HepG2 (cell line): ENCODE results near the gene ATAD3A. TPM values are rescaled to one million over a fixed set of nuclear protein-coding genes. Genes with fewer than 3 reads are reported as not detected.

ENCODE experiments used
- CCAR2 ChIP-seq: fragments of 200-400 bp; formaldehyde crosslinking; optimal IDR thresholded peaks from 2 replicates; pipeline ENCODE3; 2018; ENCODE audit warnings: low read depth, mild to moderate bottlenecking, low read length, moderate library complexity
- CENPT ChIP-seq: sonication (generic); formaldehyde crosslinking; IDR thresholded peaks from 2 replicates; pipeline ENCODE4 v1.8.0; 2022; ENCODE audit warnings: low read depth, mild to moderate bottlenecking, moderate library complexity, missing genetic modification reagents
- GFI1 ChIP-seq: sonication (generic); formaldehyde crosslinking; IDR thresholded peaks from 2 replicates; pipeline ENCODE4 v1.5.0; 2020; ENCODE audit warnings: missing genetic modification reagents, mild to moderate bottlenecking, borderline replicate concordance
- IRX3 ChIP-seq: sonication (generic); formaldehyde crosslinking; IDR thresholded peaks from 2 replicates; pipeline ENCODE4 v1.8.1; 2023; ENCODE audit warnings: mild to moderate bottlenecking, low read depth, missing genetic modification reagents, borderline replicate concordance
- KDM4B ChIP-seq: sonication (generic); formaldehyde crosslinking; IDR thresholded peaks from 2 replicates; pipeline ENCODE4 v1.4.0; 2020; ENCODE audit warnings: missing genetic modification reagents
- NONO ChIP-seq, 2 experiments: fragments of 450-650 bp in 1 of 2; sonication (generic) in 1 of 2; formaldehyde crosslinking in 1 of 2; IDR thresholded peaks in 1 of 2; conservative IDR thresholded peaks in 1 of 2; 2 replicates each; pipeline versions ENCODE4 v1.6.1 to v1.8.0; 2017 to 2022; ENCODE audit warnings: mild to moderate bottlenecking in 1 of 2, missing genetic modification reagents in 1 of 2, moderate library complexity in 1 of 2
- RARA ChIP-seq: IDR thresholded peaks from 2 replicates; pipeline ENCODE4 v1.6.1; 2016; ENCODE audit warnings: missing genetic modification reagents, missing compliant biosample characterization
- SIN3B ChIP-seq: fragments of 150-350 bp; IDR thresholded peaks from 2 replicates; pipeline ENCODE4 v1.6.1; 2014; ENCODE audit warnings: low read length
- SOX13 ChIP-seq, 3 experiments: fragments of 450-650 bp in 1 of 3; sonication (generic) in 1 of 3; formaldehyde crosslinking in 1 of 3; IDR thresholded peaks in 2 of 3; conservative IDR thresholded peaks in 1 of 3; 2 replicates each; pipeline versions ENCODE4 v1.5.0 to v1.6.1; 2016 to 2020; ENCODE audit warnings: antibody characterized with exemption in 1 of 3, mild to moderate bottlenecking in 1 of 3, missing compliant biosample characterization in 1 of 3, missing genetic modification reagents in 1 of 3, moderate library complexity in 1 of 3
- TP53 ChIP-seq: sonication (generic); formaldehyde crosslinking; conservative IDR thresholded peaks from 2 replicates; pipeline ENCODE4 v1.4.0; 2020; ENCODE audit warnings: missing genetic modification reagents
- ZBTB7A ChIP-seq: sonication (generic); formaldehyde crosslinking; IDR thresholded peaks from 2 replicates; pipeline ENCODE4 v1.8.0; 2022; ENCODE audit warnings: mild to moderate bottlenecking, missing genetic modification reagents
- ZFP37 ChIP-seq: sonication (generic); formaldehyde crosslinking; IDR thresholded peaks from 2 replicates; pipeline ENCODE4 v1.4.0; 2020; ENCODE audit warnings: missing genetic modification reagents, borderline replicate concordance
- ZMYM4 ChIP-seq: sonication (generic); formaldehyde crosslinking; IDR thresholded peaks from 2 replicates; pipeline ENCODE4 v1.8.1; 2023; ENCODE audit warnings: mild to moderate bottlenecking, missing genetic modification reagents
- ZNF264 ChIP-seq: sonication (generic); formaldehyde crosslinking; IDR thresholded peaks from 2 replicates; pipeline ENCODE4 v1.4.0; 2020; ENCODE audit warnings: missing genetic modification reagents
- ZNF878 ChIP-seq: sonication (generic); formaldehyde crosslinking; IDR thresholded peaks from 2 replicates; pipeline ENCODE4 v1.8.1; 2023; ENCODE audit warnings: mild to moderate bottlenecking, missing genetic modification reagents, moderate library complexity
- polyA plus RNA-seq, 8 experiments: library from polyadenylated mRNA; depleted of rRNA in 3 of 8; stranded (reverse) in 7 of 8; unstranded in 1 of 8; fragments of >200 nt; fragmentation: Illumina TruSeq in 4 of 8; extraction: Trizol in 4 of 8; gene quantifications; 2 replicates each; pipeline versions ENCODE4 v1.2.1 to v1.2.3, GENCODE V29; 2011 to 2016; ENCODE audit warnings: low read depth in 4 of 8, missing spikeins in 1 of 8, mixed read lengths in 1 of 8; ENCODE audit not compliant: insufficient read depth in 1 of 8
- total RNA-seq, 5 experiments: library from RNA; depleted of rRNA; stranded (reverse); fragments of >200 nt; fragmentation: Illumina TruSeq; extraction: Trizol; gene quantifications; 2 replicates each; pipeline ENCODE4 v1.2.3, GENCODE V29; 2016; ENCODE audit warnings: low read depth in 1 of 5
- TF ChIP-seq, protein P1 (sequence below): sonication (generic); formaldehyde crosslinking; IDR thresholded peaks from 2 replicates; pipeline ENCODE4 v1.5.0; 2020; ENCODE audit warnings: missing genetic modification reagents
- TF ChIP-seq, protein P2 (sequence below), 2 experiments: fragments of 450-650 bp in 1 of 2; sonication (generic) in 1 of 2; formaldehyde crosslinking in 1 of 2; IDR thresholded peaks; 2 replicates each; pipeline versions ENCODE4 v1.6.1 to v1.8.0; 2016 to 2022; ENCODE audit warnings: antibody characterized with exemption in 1 of 2, mild to moderate bottlenecking in 1 of 2, missing genetic modification reagents in 1 of 2

The ATAD3A gene
- total and polyA plus RNA-seq, 2 of the 13 experiments (the other 11 are each of a cell fraction or from before 2014, with no cell fraction given): 10.6 to 49.0 TPM

DNA sequence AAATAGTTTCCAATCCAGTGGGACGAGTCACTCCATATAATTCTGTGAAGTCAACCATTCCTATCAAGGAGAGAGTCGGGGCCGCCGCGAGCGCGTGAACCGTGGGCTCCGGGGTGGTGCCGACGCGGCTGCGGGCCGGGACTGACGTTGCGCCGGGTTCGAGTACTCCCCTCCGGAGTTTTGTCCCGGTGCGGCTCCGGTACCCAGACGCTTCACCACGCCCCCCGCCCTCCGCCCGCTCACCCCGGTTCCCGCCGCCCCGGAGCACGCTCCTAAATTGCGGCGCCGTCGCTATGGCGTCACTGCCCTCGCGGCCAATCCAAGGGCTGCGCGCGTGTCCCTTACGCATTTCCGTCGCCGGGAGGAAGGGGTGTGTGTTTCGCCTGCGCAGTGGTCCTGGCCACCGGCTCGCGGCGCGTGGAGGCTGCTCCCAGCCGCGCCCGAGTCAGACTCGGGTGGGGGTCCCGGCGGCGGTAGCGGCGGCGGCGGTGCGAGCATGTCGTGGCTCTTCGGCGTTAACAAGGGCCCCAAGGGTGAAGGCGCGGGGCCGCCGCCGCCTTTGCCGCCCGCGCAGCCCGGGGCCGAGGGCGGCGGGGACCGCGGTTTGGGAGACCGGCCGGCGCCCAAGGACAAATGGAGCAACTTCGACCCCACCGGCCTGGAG lies 40.4 kb upstream of the ATAD3A start, which contains the start of gene ATAD3B (continued):
- no peak for TF ChIP-seq SOX13 (IDR thresholded peaks at IDR 0.05)
- TF ChIP-seq SOX13 (CRISPR knock-in tag; conservative IDR thresholded peaks at IDR 0.05 in 1 of 2, IDR thresholded peaks at IDR 0.05 in 1 of 2): peak in 1 of 2 experiments; percentile 37; a peak in 1 of 4 replicates
- no peak for TF ChIP-seq CCAR2
- TF ChIP-seq SIN3B: peak; percentile 78
- TF ChIP-seq CENPT (CRISPR knock-in tag): no peak
- TF ChIP-seq, protein P1, sequence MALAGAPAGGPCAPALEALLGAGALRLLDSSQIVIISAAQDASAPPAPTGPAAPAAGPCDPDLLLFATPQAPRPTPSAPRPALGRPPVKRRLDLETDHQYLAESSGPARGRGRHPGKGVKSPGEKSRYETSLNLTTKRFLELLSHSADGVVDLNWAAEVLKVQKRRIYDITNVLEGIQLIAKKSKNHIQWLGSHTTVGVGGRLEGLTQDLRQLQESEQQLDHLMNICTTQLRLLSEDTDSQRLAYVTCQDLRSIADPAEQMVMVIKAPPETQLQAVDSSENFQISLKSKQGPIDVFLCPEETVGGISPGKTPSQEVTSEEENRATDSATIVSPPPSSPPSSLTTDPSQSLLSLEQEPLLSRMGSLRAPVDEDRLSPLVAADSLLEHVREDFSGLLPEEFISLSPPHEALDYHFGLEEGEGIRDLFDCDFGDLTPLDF: peak; percentile 84; the same call in 1 of the 2 replicates
- 0 out of 2 replicates have a peak, but pooled peaks have one; percentile 34 for TF ChIP-seq ZNF878 (CRISPR knock-in tag)
- TF ChIP-seq KDM4B (CRISPR knock-in tag): peak; percentile 47; the same call in 1 of the 2 replicates
- TF ChIP-seq ZBTB7A (CRISPR knock-in tag): no peak
- TF ChIP-seq NONO (IDR thresholded peaks at IDR 0.05): no peak
- peak; percentile 85 for TF ChIP-seq NONO (CRISPR knock-in tag; conservative IDR thresholded peaks at IDR 0.05)
- 0 out of 2 replicates have a peak, but pooled peaks have one; percentile 27 for TF ChIP-seq ZNF264 (CRISPR knock-in tag)
- TF ChIP-seq, protein P2, sequence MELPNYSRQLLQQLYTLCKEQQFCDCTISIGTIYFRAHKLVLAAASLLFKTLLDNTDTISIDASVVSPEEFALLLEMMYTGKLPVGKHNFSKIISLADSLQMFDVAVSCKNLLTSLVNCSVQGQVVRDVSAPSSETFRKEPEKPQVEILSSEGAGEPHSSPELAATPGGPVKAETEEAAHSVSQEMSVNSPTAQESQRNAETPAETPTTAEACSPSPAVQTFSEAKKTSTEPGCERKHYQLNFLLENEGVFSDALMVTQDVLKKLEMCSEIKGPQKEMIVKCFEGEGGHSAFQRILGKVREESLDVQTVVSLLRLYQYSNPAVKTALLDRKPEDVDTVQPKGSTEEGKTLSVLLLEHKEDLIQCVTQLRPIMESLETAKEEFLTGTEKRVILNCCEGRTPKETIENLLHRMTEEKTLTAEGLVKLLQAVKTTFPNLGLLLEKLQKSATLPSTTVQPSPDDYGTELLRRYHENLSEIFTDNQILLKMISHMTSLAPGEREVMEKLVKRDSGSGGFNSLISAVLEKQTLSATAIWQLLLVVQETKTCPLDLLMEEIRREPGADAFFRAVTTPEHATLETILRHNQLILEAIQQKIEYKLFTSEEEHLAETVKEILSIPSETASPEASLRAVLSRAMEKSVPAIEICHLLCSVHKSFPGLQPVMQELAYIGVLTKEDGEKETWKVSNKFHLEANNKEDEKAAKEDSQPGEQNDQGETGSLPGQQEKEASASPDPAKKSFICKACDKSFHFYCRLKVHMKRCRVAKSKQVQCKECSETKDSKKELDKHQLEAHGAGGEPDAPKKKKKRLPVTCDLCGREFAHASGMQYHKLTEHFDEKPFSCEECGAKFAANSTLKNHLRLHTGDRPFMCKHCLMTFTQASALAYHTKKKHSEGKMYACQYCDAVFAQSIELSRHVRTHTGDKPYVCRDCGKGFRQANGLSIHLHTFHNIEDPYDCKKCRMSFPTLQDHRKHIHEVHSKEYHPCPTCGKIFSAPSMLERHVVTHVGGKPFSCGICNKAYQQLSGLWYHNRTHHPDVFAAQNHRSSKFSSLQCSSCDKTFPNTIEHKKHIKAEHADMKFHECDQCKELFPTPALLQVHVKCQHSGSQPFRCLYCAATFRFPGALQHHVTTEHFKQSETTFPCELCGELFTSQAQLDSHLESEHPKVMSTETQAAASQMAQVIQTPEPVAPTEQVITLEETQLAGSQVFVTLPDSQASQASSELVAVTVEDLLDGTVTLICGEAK (IDR thresholded peaks at IDR 0.05): no peak
- TF ChIP-seq, protein P2 (CRISPR knock-in tag; IDR thresholded peaks at IDR 0.05): no peak; the same call in 1 of the 2 replicates
- 0 out of 2 replicates have a peak, but pooled peaks have one; percentile 31 for TF ChIP-seq RARA (CRISPR knock-in tag)
- no peak for TF ChIP-seq ZFP37 (CRISPR knock-in tag)
- TF ChIP-seq ZMYM4: no peak
- TF ChIP-seq TP53 (CRISPR knock-in tag): no peak
- TF ChIP-seq IRX3 (CRISPR knock-in tag): no peak
- TF ChIP-seq GFI1: no peak
